Esophagus squamous epithelium (tissue), 5 donors: ENCODE data around the gene PYGM. TPM values are rescaled to one million over a fixed set of nuclear protein-coding genes. Genes with fewer than 3 reads are reported as not detected.

ENCODE experiments used
- DNase-seq: peaks from one replicate; lab custom pipeline; 2025; lab: John Stamatoyannopoulos, UW
- H3K27ac ChIP-seq, 4 donors: fragments of 200-600 bp; sonication (generic); one replicate each; pipeline ENCODE4 v1.5.1; 2016 to 2019; ENCODE audit warnings: mild to moderate bottlenecking in 1 of 4
- H3K27me3 ChIP-seq, 4 donors: fragments of 200-600 bp; sonication (generic); 1 replicate in 3 of 4; 2 replicates in 1 of 4; pipeline versions ENCODE4 v1.5.1 to v1.6.0; 2017 to 2021; ENCODE audit warnings: antibody characterized with exemption in 1 of 4
- H3K36me3 ChIP-seq, 3 donors: fragments of 200-600 bp; sonication (generic); one replicate each; pipeline ENCODE4 v1.5.1; 2016 to 2019
- H3K4me1 ChIP-seq, 3 donors: fragments of 200-600 bp; sonication (generic); one replicate each; pipeline ENCODE4 v1.5.1; 2017 to 2019
- H3K4me3 ChIP-seq, 4 donors: fragments of 200-600 bp; sonication (generic); 1 replicate in 3 of 4; 2 replicates in 1 of 4; pipeline ENCODE4 v1.5.1; 2016 to 2019; ENCODE audit warnings: mild to moderate bottlenecking in 2 of 4, moderate library complexity in 1 of 4
- H3K9me3 ChIP-seq, 3 donors: fragments of 200-600 bp; sonication (generic); one replicate each; pipeline ENCODE4 v1.5.1; 2016 to 2019
- CTCF ChIP-seq, 6 experiments: fragments of 450-650 bp in 4 of 6; fragments of 200-600 bp in 2 of 6; sonication (generic) in 2 of 6; IDR thresholded peaks; one replicate each; pipeline ENCODE4 v1.5.1; 2016 to 2019; ENCODE audit warnings: antibody characterized with exemption in 6 of 6, mild to moderate bottlenecking in 4 of 6, moderate library complexity in 4 of 6
- POLR2A ChIP-seq, 4 donors: fragments of 450-650 bp; IDR thresholded peaks; one replicate each; pipeline ENCODE4 v1.6.1; 2017; ENCODE audit warnings: antibody characterized with exemption in 4 of 4, mild to moderate bottlenecking in 4 of 4, moderate library complexity in 3 of 4
- WGBS, 2 donors: methylation state at CpG; one replicate each; pipeline ENCODE4 v1.1.5; 2018; 5-methylcytosine and 5-hydroxymethylcytosine counted together
- intact Hi-C: fragments of 100-400 bp; cut with DNase I; formaldehyde crosslinking; loops from one replicate; pipeline ENCODE4 v1.15.0; 2022
- total RNA-seq, 4 donors: library from RNA; depleted of rRNA; stranded (reverse); fragments of >200 nt; gene quantifications; one replicate each; pipeline ENCODE4 v1.1.0, GENCODE V29; 2016
- donor health status: DM: yes; HTN: yes; CAD: no.

The PYGM gene
- total RNA-seq, 4 donors from 2014 or later = 0.27 to 0.95 (median 0.39) TPM

GRCh38 chr11:64720167-64720566, 39.6 kb downstream of the PYGM start:
- Histone ChIP-seq H3K9me3 (no peaks in the 10 kb centered on the region), H3K36me3 (no peaks in the 10 kb centered on the region), H3K4me1 (peaks cover 0 to 12% (median 6%) of the 10 kb centered on the region in 3 donors), H3K27ac (no peak overlapping the region), H3K4me3 (no peak overlapping the region), H3K27me3 (peaks cover 0 to 90% (median 11%) of the 10 kb centered on the region in 4 donors)
- DNase-seq = no peak
- TF ChIP-seq CTCF (IDR thresholded peaks at IDR 0.05) (no peak), POLR2A (IDR thresholded peaks at IDR 0.05) (no peak)
- intact Hi-C loops = no loop called here
- 44 to 61% methylated on average over 8 of the region's 9 CpGs for WGBS, 2 donors

- peaks cover 0 to 12% (median 6%) of the 10 kb centered on the region in 3 donors for H3K4me1 ChIP-seq
- H3K4me3 ChIP-seq = no peak overlapping the region
- H3K9me3 ChIP-seq = no peaks in the 10 kb centered on the region
- no peak for DNase-seq
- intact Hi-C loops = no loop called here
- H3K27me3 ChIP-seq = peaks cover 0 to 98% (median 15%) of the 10 kb centered on the region in 4 donors
- H3K36me3 ChIP-seq = no peaks in the 10 kb centered on the region
- H3K27ac ChIP-seq = no peak overlapping the region
- TF ChIP-seq POLR2A (IDR thresholded peaks at IDR 0.05) = no peak
- no peak for TF ChIP-seq CTCF (IDR thresholded peaks at IDR 0.05)
- WGBS, 2 donors = 69 to 79% methylated on average over 9 to 10 of the region's 10 CpGs
Observed at GRCh38 chr11:64719406-64719805, 40.4 kb downstream of the PYGM start.

GRCh38 chr11:64718780-64719124, 41.0 kb downstream of the PYGM start:
- no peak for DNase-seq
- 50 to 54% methylated on average over 4 of the region's 4 CpGs for WGBS, 2 donors
- Histone ChIP-seq H3K27ac (no peak overlapping the region), H3K4me3 (no peak overlapping the region), H3K27me3 (peaks cover 0 to 100% (median 18%) of the 10 kb centered on the region in 4 donors), H3K9me3 (no peaks in the 10 kb centered on the region), H3K36me3 (no peaks in the 10 kb centered on the region), H3K4me1 (peaks cover under 1 to 13% (median 6%) of the 10 kb centered on the region in 3 donors)
- intact Hi-C loops = no loop called here
- TF ChIP-seq POLR2A (IDR thresholded peaks at IDR 0.05) = no peak
- no peak for TF ChIP-seq CTCF (IDR thresholded peaks at IDR 0.05)

GRCh38 chr11:64718084-64718779, 41.5 kb downstream of the PYGM start:
- Histone ChIP-seq H3K36me3 (no peaks in the 10 kb centered on the region), H3K4me3 (no peak overlapping the region), H3K4me1 (peaks cover under 1 to 13% (median 5%) of the 10 kb centered on the region in 3 donors), H3K27me3 (peaks cover 0 to 100% (median 18%) of the 10 kb centered on the region in 4 donors), H3K9me3 (no peaks in the 10 kb centered on the region), H3K27ac (no peak overlapping the region)
- no peak for TF ChIP-seq POLR2A (IDR thresholded peaks at IDR 0.05)
- WGBS, 2 donors = 56 to 63% methylated on average over 11 to 13 of the region's 15 CpGs
- intact Hi-C loops = no loop called here
- DNase-seq = no peak

- TF ChIP-seq POLR2A (IDR thresholded peaks at IDR 0.05) = no peak
- no peak for TF ChIP-seq CTCF (IDR thresholded peaks at IDR 0.05)
- 60 to 100% methylated on average over 1 to 4 of the region's 4 CpGs for WGBS, 2 donors
- Histone ChIP-seq H3K36me3 (no peaks in the 10 kb centered on the region), H3K4me1 (peaks cover 4 to 18% (median 12%) of the 10 kb centered on the region in 3 donors), H3K4me3 (no peak overlapping the region), H3K27me3 (peaks cover 5 to 100% (median 22%) of the 10 kb centered on the region in 4 donors), H3K9me3 (no peaks in the 10 kb centered on the region), H3K27ac (no peak overlapping the region)
- DNase-seq = no peak
- intact Hi-C loops = no loop called here
Observed at GRCh38 chr11:64717268-64717578, 42.6 kb downstream of the PYGM start.
